GM18502 (cell line): ENCODE data around the gene TMEM272.

Source experiments
- ATAC-seq: cut with Tn5 transposase; IDR thresholded peaks from one replicate; pipeline ENCODE4 v1.9.1; 2021; ENCODE audit warnings: mild to moderate bottlenecking; ENCODE audit not compliant: unreplicated experiment, poor library complexity

TMEM272 gene, protein sequence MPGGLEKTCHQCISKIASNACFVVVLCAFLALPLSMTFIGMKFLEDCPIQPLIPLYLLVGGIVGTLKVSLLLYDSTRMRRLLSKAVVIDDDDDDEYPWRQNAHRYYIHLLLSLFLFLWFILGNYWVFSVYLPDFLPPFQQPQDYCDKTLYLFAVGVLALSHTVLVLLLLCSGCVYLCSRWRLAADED

GRCh38 chr13:51844862-51845573 lies at the start of gene TMEM272:
TSS of gene TMEM272 (minus strand) at chr13:51845177. CDS start at chr13:51838530, 6,647 bp downstream.
- peak; percentile 65 for ATAC-seq

GRCh38 chr13:51894239-51894638 lies 49.3 kb upstream of the TMEM272 start:
- no peak for ATAC-seq

DNA sequence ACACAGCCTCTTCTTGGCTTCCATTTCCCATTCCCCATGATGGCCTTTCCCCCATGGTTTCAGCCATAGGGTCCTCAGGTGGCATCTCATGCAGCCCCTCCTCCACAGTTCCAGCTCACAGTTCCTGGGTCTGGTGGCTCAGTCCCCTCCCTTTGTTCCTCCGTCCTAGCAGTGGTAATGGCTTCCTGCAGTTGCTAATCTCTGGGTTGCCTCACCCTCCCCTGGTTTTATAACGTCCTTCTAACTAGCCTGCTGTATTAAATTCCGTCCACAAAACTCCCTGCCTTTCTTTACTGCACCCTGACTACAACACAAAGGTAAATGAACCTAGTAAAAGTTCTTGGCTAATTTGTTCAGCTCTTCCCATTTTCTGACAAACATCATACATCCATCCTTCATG lies 47.7 kb upstream of the TMEM272 start:
- ATAC-seq = no peak

- no peak for ATAC-seq
Measured at GRCh38 chr13:51887468-51887867, 42.5 kb upstream of the TMEM272 start.

GRCh38 chr13:51885651-51886050 lies 40.7 kb upstream of the TMEM272 start:
- ATAC-seq = no peak

GRCh38 chr13:51883226-51883600 lies 38.2 kb upstream of the TMEM272 start:
- ATAC-seq = no peak

DNA sequence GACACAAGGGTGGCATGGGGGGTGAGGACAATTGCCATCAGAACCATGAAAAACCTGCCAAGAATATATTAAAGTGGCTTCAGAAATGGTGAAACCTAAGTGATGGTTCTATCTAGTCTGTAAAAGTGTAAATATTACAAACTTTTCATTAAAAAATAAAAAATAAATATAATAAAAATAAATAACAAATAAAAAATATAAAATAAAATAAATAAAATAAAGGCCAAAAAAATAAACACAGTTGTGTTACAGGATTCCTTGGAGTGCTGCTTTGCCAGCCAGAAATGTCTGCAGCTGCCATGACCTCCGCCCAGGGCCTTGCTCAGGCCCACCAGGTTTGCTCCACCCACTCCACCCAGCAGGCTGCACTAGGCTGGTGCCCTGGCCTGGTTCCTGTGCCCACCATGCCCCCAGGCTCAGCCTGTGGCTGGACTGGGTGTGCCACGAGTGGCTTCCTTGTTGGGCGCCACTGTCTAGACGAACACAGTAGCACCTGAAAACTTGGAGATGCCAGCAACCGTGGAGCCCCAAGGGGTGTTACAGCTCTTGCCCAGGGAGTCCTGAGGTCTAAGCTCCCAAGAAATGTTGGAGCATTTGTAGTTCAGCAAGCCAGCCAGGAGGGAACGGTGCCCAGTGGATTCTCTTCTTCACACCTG lies 37.7 kb upstream of the TMEM272 start:
- no peak for ATAC-seq

- ATAC-seq = no peak
Measured at GRCh38 chr13:51881296-51881695, 36.3 kb upstream of the TMEM272 start.

DNA sequence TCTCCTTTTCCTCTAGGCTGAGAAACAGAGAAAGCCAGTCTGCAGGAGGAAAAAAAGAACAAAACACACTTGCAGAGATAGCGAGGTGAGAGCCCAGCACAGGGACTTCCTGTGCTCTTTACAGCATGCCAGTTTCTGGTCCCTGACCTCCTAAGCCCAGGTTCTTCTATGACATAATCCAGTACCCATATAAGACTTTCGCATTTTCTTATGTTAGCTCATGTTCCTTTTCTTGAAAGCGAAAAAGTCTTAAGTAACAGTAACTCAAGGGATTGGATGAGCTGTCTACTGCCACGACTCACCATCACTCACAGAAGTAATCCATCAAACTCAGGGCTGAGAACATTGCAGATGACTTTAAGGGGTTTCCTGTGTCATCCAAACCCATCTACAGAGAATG lies 34.2 kb upstream of the TMEM272 start:
- no peak for ATAC-seq

DNA sequence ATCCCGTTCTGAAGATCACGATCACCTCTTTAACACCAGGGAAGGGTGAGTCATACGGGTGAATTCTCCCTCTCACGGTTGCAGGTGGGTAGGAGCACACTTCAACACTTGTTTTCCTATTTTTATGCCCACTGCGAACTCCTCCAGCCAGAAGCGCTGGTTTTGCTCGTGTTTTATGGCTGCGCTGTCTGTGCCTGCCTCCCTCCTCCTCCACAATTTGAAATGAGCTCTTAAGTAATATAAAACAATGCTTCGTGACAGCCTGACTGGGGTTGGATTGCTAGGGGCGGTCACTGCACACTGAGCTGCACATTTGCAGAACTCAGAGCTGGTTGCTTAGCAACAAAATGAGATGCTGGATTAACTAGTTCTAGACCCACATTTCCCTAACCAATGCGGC lies 29.7 kb upstream of the TMEM272 start:
- no peak for ATAC-seq

- no peak for ATAC-seq
Measured at GRCh38 chr13:51873837-51874236, 28.9 kb upstream of the TMEM272 start.

- no peak for ATAC-seq
Measured at GRCh38 chr13:51873117-51873798, 28.3 kb upstream of the TMEM272 start.

DNA sequence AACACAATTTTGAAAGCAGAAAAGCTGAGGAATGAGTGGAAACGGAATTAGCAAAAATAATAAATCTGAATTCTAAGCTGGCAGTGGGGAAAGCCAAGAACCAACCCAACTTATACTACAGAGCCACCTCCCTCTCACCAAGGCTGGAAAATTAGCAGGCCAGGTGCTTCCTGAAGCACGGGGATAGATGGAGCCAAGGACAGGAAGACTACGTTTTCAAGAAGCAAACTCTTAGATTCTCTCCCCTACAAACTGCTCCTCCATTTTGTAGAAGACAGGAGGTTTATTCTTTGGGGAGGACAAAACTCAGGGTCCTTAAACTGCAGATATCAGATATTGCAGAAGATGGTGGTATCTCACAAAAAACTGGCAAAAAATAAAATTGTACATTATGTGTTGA lies 25.6 kb upstream of the TMEM272 start:
- ATAC-seq = no peak

DNA sequence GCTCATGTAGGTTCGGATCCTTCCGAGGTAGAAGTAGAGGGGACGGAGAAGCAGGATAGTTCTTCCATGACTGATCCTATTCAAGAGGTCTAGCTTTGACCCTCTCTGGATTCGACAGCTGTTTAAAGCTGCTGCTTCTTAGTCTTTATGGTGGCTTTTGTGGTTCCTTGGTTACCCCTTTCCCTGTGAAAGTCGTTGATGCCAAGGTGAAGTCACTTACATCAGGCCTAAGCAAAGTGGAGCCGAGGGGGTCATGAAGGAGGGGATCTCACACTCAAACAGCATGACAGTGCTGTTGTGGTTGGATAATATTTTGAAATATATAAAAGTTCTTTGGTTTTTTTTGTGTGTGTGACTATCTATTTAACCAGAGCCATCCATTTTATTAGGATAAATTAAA lies 24.9 kb upstream of the TMEM272 start:
- no peak for ATAC-seq

DNA sequence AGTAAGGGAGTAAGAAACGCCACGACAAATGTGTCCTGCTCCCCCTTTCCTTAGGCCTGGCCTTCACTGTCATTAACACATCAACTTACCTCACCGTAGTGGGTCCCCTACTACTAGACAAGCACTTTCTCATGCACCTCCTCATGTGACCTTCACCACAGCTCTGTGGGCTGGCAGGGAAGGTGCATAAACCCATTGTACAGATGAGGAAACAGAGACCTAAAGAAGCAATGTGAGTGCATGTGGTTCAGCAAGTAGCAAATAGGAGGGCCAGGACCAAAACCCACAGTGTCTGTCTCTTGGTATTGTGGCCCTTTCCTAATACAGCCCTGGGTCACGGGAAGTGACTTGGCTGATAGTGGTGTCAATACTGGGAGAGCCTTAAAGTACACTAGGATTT lies 22.1 kb upstream of the TMEM272 start:
- ATAC-seq = no peak

DNA sequence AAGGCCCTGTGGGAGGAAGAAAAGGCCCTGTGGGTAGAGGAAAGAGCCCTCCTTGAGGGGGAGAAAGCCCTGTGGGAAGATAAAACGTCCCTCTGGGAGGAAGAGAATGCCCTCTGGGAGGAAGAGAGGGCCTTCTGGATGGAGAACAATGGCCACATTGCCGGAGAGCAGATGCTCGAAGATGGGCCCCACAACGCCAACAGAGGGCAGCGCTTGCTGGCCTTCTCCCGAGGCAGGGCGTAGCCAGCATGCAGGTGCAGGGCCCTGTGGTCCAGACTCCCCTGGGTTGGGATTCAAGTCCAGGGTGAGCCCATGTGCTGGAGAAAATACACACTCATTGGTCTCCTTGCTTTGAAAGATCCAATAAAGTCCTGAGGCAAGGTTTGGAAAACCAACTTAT lies 20.9 kb upstream of the TMEM272 start:
- ATAC-seq = no peak

DNA sequence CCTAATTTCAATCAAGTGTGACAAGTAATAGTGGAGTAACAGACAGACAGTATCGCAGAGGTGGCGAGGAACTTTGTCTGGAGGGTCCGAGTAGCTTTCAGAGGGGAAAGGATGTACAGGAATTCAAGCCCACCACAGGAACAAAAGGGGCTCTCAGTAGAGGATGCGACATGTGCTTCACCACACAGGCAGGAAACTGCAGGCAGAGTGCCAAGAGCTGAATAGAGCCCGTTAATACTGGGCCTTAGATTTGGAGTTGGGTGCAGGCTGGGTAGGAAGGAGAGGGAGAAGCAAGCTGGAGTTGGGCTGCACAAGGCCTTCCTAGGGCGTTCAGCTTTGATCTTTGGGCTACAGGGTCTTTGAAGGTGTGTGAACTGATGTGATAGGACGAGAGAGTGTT lies 18.0 kb upstream of the TMEM272 start:
- ATAC-seq = no peak

- ATAC-seq = no peak
Measured at GRCh38 chr13:51861723-51862300, 16.8 kb upstream of the TMEM272 start, which contains the start of gene CCDC70. TSS of gene CCDC70 (plus strand) at chr13:51861969. CDS start at chr13:51865412, 3,443 bp downstream.

DNA sequence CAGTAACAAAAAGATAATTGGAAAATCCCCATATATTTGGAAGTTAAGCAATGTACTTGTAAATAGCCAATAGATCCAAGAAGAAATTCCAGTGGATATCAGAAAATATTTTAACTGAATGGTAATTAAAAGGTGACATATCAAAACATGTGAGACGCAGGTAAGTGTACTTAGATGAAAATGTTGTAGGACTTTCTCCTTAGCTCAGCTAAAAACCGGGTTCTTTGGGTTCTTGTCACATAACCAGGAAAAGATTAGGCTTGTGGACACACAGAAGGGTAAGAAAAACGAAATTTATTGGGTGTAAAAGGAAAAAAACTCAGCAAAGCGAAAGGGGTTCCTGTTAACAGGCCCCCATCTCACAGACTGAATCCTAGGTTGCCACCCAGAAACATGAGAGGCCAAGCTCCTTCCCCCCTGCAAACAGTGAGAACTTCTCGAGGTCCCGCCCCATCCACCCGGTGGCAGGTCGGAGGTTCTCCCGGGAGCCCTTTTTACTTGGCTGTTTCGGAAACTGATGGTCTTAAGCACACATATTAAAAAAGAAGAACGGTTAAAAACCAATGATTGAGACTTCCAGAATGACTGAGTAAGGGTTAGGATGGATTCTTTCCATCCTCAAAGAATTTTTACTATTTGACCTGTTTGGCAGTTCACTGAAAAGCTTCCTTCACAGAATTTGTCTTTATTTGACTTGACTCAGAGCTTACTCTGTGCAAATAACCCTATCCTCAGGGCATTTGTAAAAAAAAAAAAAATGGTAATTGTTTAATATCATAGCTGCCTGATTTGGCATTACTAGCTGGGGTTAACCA lies 13.7 kb upstream of the TMEM272 start:
- ATAC-seq = no peak

DNA sequence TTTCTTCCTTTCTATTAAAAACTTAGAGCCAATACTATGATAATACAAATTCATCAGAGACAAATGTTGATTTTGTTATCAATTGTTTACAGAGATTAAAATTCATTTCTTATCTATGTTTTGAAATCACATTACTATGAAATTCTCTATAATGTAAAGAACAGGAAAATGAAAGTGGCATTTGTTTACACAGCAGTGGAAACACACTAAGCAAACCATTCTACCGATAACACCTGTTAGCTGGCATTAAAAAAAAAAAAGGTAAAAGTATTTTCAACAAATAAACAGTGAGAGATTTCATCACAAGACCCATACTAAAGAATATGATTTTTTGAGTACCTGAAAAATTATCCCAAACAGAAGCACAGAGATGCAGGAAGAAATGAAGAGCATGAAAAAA lies 12.0 kb upstream of the TMEM272 start:
- ATAC-seq = no peak
